ENCODE data around the gene ILF3.

DNA sequence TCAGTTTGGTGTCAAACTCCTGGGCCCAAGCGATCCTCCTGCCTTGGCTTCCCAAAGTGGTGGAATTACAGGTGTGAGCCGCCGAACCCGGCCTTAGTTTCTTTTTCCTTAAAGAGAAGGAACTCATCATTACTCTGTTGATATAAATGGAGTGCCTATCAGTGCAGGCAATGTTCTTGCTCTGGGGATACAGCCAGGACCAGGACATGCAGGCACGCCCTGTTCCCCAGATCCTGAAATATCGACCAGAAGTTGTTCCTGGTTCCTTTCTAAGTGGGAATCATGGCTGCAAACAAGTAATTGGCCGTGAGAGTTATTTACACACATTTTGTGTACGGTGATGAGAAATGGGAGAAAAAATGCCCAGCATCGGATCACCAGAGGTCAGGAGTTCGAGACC, 72.1 kb downstream of the ILF3 start:
- TF ChIP-seq CTCF (IDR thresholded peaks at IDR 0.05; ENCODE audit: insufficient read depth, low read length, poor library complexity, severe bottlenecking) (no peak), EZH2phosphoT487 (conservative IDR thresholded peaks at IDR 0.05; ENCODE audit: low read length) (no peak)
